Fibroblast of the aortic adventitia (primary cell): Measurements from ENCODE around the gene PCF11. TPM values are rescaled to one million over a fixed set of nuclear protein-coding genes. Genes with fewer than 3 reads are reported as not detected.

Experiments
- DNase-seq: peaks from one replicate; pipeline ENCODE4 v3.0.0-alpha.2; 2010; ENCODE audit warnings: low read depth
- H3K4me3 ChIP-seq: 2 replicates; pipeline ENCODE4 v1.5.1; 2011; ENCODE audit warnings: low read depth, mild to moderate bottlenecking, control low read depth, low read length, moderate library complexity
- CTCF ChIP-seq: IDR thresholded peaks from 2 replicates; pipeline ENCODE4 v1.5.1; 2011; ENCODE audit warnings: mild to moderate bottlenecking, low read length, control low read depth, inconsistent platforms; ENCODE audit not compliant: insufficient read depth
- total RNA-seq: library from RNA; depleted of rRNA; stranded (reverse); fragments of >200 nt; gene quantifications from 2 replicates; pipeline ENCODE4 v1.2.3, GENCODE V29; 2012; ENCODE audit warnings: low replicate concordance

Gene PCF11
- total RNA-seq, 1 donor = 47.7 TPM

- DNase-seq = no peak
- TF ChIP-seq CTCF = no peak
- no peak overlapping the region for H3K4me3 ChIP-seq
Observed at GRCh38 chr11:83152264-83152663, 4.7 kb upstream of the PCF11 start.

DNA sequence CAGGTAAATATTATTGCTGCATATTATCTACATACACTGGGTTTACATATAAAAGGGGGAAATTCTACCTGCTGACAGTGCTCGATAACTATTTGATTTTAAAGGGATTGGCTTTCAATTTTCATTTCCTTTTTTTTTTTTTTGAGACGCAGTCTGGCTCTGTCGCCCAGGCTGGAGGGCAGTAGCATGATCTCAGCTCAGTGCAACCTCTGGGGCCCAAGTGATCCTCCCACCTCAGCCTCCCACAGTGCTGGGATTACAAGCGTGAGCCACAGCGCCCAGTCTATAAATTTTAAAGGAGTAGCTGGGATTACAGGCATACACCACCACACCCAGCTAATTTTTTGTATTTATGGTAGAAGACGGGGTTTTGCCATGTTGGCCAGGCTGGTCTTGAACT lies 3.2 kb upstream of the PCF11 start:
- no peak for DNase-seq
- no peak for TF ChIP-seq CTCF
- H3K4me3 ChIP-seq = no peak overlapping the region

DNA sequence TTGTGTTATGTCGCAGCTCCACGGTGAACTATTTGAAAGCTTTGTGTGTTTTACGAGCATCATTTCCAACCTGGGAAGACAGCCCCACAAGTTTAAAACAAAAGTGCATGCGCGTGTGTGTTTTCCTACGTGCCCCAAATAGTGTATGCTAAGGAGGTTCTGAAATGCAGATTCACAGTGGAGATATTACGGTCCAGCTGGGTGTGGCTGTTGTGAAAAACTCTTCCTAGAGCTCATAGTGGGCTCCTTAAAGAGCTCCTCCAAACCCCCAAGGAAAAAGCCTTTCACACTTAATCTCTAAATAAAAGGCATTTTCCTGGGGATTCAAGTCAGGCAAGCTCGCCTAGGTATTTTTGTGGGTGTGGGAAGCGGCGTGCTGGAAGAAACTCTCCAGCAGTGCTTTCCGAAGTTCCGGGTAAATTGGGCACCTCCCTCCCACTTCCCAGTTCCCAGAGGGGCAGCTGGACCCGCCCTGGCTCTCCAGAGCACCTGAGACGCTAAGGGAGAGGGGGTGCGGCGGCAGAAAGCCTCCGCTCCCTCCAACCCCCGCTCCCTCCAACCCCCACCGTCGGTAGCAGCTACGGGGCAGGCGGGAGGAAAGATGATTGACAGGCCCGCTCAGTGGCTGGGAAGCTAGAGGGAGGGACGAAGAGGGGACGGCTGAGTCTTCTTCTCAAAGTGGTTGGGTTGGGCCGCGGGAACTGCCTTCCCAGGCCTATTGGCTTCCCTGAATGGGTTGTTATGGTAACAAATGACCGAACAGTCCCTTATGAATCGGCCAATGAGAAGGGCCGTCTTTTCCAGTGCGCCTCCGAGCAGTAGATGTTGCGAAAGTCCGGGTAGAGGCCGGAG lies 561 bp upstream of the PCF11 start:
- peak; percentile 100 for DNase-seq
- no peak for TF ChIP-seq CTCF
- peak overlapping the region; percentile 78 for H3K4me3 ChIP-seq

DNA sequence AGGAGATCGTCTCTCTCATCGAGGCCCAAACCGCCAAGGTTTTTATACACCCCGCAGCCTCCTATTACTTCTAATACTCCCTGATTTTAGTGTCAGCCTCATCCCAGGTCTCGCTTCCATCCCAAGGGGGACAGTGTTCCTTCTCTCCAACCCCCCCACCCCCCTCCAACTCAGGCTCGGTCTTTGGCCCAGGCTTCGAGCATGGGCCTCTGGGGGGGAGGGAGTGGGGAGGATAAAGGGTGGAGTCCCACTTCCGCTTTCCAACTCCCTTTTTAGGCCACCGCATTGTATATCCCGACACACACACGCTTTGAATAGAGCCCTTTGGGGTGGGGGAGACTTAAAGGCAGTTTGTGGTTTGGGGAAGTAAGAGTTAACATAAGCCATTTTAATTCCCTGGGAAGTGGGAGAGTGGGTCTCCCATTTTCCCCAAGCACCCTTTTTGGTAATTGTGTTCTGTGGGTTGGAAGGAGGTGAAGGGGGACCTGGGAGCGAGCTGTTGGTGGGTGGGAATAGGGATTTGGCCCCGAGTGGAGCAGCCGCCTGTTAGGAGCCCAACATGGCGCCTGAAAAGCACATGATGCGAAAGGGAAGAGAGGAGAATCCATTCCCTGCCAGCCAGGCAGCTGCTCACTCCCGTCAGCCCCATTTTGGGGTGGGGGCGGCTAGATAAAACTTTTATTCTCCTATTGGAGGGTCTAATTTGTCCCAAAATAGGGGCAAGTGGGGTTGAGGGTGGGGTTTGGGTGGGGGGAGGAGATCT lies 844 bp downstream of the PCF11 start:
- DNase-seq = peak; percentile 53
- H3K4me3 ChIP-seq = peak overlapping the region; percentile 95
- no peak for TF ChIP-seq CTCF

DNA sequence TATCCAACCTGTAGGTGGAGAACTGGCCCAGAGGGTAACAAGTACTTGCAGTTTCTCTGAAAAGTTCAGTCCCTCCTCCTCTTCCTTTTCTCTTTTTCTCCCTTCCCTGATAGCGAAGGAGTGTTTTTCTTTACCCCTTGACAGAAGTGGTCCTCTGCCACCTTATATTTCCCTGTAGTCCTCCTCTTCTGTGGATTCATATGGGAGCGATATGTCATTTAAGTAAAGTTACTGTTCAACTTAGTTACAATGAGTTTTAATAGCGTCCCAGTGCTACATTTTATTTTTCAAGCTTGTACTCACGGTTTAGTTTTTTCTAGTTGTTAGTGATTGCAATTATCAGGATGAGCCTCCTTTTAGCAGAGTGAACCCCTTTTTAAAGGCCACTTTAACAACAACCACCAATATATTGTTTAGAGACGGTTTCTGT lies 1.4 kb downstream of the PCF11 start:
- DNase-seq = no peak
- peak overlapping the region; percentile 95 for H3K4me3 ChIP-seq
- TF ChIP-seq CTCF = no peak

- no peak for DNase-seq
- H3K4me3 ChIP-seq = peak overlapping the region; percentile 95
- TF ChIP-seq CTCF = no peak
Observed at GRCh38 chr11:83158965-83159901, 2.3 kb downstream of the PCF11 start.
